HL-60 (cell line): ENCODE data around the gene ATXN7.

Source experiments
- DNase-seq, 2 experiments: peaks; one replicate each; pipeline ENCODE4 v3.0.0-alpha.2; 2010 to 2020; ENCODE audit warnings: low read depth in 1 of 2, low spot score in 1 of 2
- H3K27ac ChIP-seq: fragments of 250-450 bp; sonication (Bioruptor Pico); replicated peaks from 2 replicates; pipeline ENCODE4 v1.5.1; 2020; ENCODE audit warnings: mild to moderate bottlenecking, moderate library complexity
- H3K27me3 ChIP-seq: fragments of 250-450 bp; sonication (Bioruptor Pico); 2 replicates; pipeline ENCODE4 v1.5.1; 2021; ENCODE audit warnings: mild to moderate bottlenecking, moderate library complexity; ENCODE audit not compliant: insufficient read depth, poor library complexity, severe bottlenecking
- H3K4me3 ChIP-seq: replicated peaks from 2 replicates; pipeline ENCODE4 v1.5.1; 2011; ENCODE audit warnings: mild to moderate bottlenecking, control low read depth, low read length; ENCODE audit not compliant: insufficient read depth
- GABPA ChIP-seq: IDR thresholded peaks from 2 replicates; pipeline ENCODE4 v1.6.1; 2012; ENCODE audit warnings: low read depth
- POLR2AphosphoS5 ChIP-seq: IDR thresholded peaks from 2 replicates; pipeline ENCODE4 v1.6.1; 2012; ENCODE audit warnings: low read depth
- REST ChIP-seq: IDR thresholded peaks from 2 replicates; pipeline ENCODE4 v1.6.1; 2012; ENCODE audit warnings: low read depth; ENCODE audit not compliant: insufficient replicate concordance
- SPI1 ChIP-seq: IDR thresholded peaks from 2 replicates; pipeline ENCODE4 v1.6.1; 2012; ENCODE audit warnings: low read depth, mild to moderate bottlenecking, borderline replicate concordance
- TF ChIP-seq, protein P1 (sequence below): IDR thresholded peaks from one replicate; pipeline ENCODE4 v1.5.1; 2011; ENCODE audit warnings: low read length, control low read depth, inconsistent platforms; ENCODE audit not compliant: insufficient read depth

ATXN7 gene

GRCh38 chr3:64047787-64048186 lies 184.1 kb downstream of the ATXN7 start:
- no peak overlapping the region for H3K4me3 ChIP-seq
- DNase-seq, result no peak
- no peaks in the 10 kb centered on the region for H3K27me3 ChIP-seq
- peak overlapping the region; percentile 56 for H3K27ac ChIP-seq
- no peak for TF ChIP-seq POLR2AphosphoS5
- no peak for TF ChIP-seq GABPA
- TF ChIP-seq SPI1, result no peak
- TF ChIP-seq REST, result no peak
- TF ChIP-seq, protein P1, sequence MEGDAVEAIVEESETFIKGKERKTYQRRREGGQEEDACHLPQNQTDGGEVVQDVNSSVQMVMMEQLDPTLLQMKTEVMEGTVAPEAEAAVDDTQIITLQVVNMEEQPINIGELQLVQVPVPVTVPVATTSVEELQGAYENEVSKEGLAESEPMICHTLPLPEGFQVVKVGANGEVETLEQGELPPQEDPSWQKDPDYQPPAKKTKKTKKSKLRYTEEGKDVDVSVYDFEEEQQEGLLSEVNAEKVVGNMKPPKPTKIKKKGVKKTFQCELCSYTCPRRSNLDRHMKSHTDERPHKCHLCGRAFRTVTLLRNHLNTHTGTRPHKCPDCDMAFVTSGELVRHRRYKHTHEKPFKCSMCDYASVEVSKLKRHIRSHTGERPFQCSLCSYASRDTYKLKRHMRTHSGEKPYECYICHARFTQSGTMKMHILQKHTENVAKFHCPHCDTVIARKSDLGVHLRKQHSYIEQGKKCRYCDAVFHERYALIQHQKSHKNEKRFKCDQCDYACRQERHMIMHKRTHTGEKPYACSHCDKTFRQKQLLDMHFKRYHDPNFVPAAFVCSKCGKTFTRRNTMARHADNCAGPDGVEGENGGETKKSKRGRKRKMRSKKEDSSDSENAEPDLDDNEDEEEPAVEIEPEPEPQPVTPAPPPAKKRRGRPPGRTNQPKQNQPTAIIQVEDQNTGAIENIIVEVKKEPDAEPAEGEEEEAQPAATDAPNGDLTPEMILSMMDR, result no peak

- no peak overlapping the region for H3K4me3 ChIP-seq
- DNase-seq, result peak; percentile 32 to 60
- TF ChIP-seq POLR2AphosphoS5, result 0 out of 2 replicates have a peak, but pooled peaks have one; percentile 34
- TF ChIP-seq SPI1, result no peak
- TF ChIP-seq REST, result no peak
- TF ChIP-seq GABPA, result no peak
- TF ChIP-seq, protein P1, result no peak
- H3K27me3 ChIP-seq, result no peaks in the 10 kb centered on the region
- peak overlapping the region; percentile 56; the same call in 1 of the 2 replicates for H3K27ac ChIP-seq
These were observed 185.0 kb downstream of the ATXN7 start for GRCh38 chr3:64048631-64049061.

DNA sequence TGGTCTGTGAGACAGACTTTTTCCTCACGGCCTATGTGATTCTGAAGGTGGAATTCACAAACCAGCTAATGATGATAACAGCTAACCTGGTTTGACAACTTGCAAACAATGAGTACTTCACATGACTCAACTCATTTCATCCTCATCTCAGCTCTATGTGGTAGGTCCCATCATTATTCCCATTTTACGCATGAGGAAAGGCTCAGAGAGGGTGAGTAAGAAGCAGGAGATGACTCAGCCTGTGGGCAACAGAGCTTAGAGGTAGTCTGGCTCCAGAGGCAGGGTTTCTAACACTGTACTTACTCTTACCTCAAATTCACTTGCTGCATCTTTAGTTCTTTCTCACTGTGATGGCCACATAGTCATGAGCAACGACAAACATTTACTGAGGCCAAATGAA lies 185.5 kb downstream of the ATXN7 start:
- no peak for TF ChIP-seq POLR2AphosphoS5
- TF ChIP-seq SPI1, result no peak
- TF ChIP-seq, protein P1, result no peak
- TF ChIP-seq GABPA, result no peak
- no peak for TF ChIP-seq REST
- H3K4me3 ChIP-seq, result no peak overlapping the region
- no peak for DNase-seq

More for the DNA sequence above, 185.5 kb downstream of the ATXN7 start:
- Histone ChIP-seq H3K27ac (peak overlapping the region; percentile 33; the same call in 1 of the 2 replicates), H3K27me3 (no peaks in the 10 kb centered on the region)
